HCT116 (cell line): ENCODE measurements around the gene RAG1. TPM values are rescaled to one million over a fixed set of nuclear protein-coding genes. Genes with fewer than 3 reads are reported as not detected.

Experiments used
- ATAC-seq: fragments of 200-7000 bp; cut with Tn5 transposase; 2 replicates; pipeline ENCODE4 v1.9.1; 2020; ENCODE audit warnings: mild to moderate bottlenecking, moderate library complexity
- BruUV-seq: library from RNA; stranded (reverse); fragments of 400-500 nt; replicated peaks from 2 replicates; lab custom pipeline; 2021; lab: Mats Ljungman, UMichigan
- CTCF ChIA-PET: fragments of 300-600 bp; sonication (Branson Sonifier 250); formaldehyde crosslinking; loops from one replicate; lab custom pipeline; 2021; ENCODE audit warnings: antibody characterized with exemption; lab: Charles Lee
- POLR2A ChIA-PET: fragments of 300-600, 350-600 bp; sonication (Branson Sonifier 250); formaldehyde crosslinking; loops from one replicate; lab custom pipeline; 2021; ENCODE audit warnings: antibody characterized with exemption; lab: Charles Lee
- RAD21 ChIA-PET, 2 experiments: fragments of 300-600 bp; sonication (Branson Sonifier 250); formaldehyde crosslinking; loops; one replicate each; lab custom pipeline; 2023; ENCODE audit warnings: low total read pairs in 2 of 2; ENCODE audit not compliant: uncharacterized antibody in 2 of 2, unreplicated experiment in 2 of 2, low non-redundant PET in 1 of 2; lab: Charles Lee
- DNase-seq: peaks from one replicate; pipeline ENCODE4 v3.0.0-alpha.2; 2010; ENCODE audit warnings: low read depth, low spot score
- H2AFZ ChIP-seq: fragments of 200-600 bp; shearing (Covaris generic), sonication (generic); 2 replicates; pipeline ENCODE4 v1.6.1; 2017; ENCODE audit warnings: low read depth, mixed run types, mixed read lengths, antibody characterized with exemption, low read length; ENCODE audit not compliant: poor library complexity, severe bottlenecking
- H3K27ac ChIP-seq: 2 replicates; pipeline ENCODE4 v1.5.1; 2012; ENCODE audit warnings: low read depth, low read length
- H3K27me3 ChIP-seq: fragments of 200-600 bp; sonication (generic); 2 replicates; pipeline ENCODE4 v1.6.1; 2016; ENCODE audit warnings: mixed run types, low read length, mixed read lengths; ENCODE audit not compliant: insufficient read depth
- H3K36me3 ChIP-seq, 2 experiments: fragments of 200-500 bp in 1 of 2; fragments of 200-600 bp in 1 of 2; sonication (Bioruptor generic) in 1 of 2; sonication (generic) in 1 of 2; 2 replicates each; pipeline versions ENCODE4 v1.5.1 to v1.6.1; 2014 to 2016; ENCODE audit warnings: low read length in 2 of 2, inconsistent platforms in 1 of 2, mixed read lengths in 1 of 2, mixed run types in 1 of 2; ENCODE audit not compliant: insufficient read depth in 2 of 2, control insufficient read depth in 1 of 2
- H3K4me1 ChIP-seq, 2 experiments: fragments of 200-600 bp in 1 of 2; sonication (generic) in 1 of 2; 2 replicates each; pipeline versions ENCODE4 v1.5.1 to v1.6.1; 2012 to 2017; ENCODE audit warnings: low read length in 2 of 2, inconsistent platforms in 1 of 2, mild to moderate bottlenecking in 1 of 2, mixed read lengths in 1 of 2, mixed run types in 1 of 2, moderate library complexity in 1 of 2; ENCODE audit not compliant: insufficient read depth in 2 of 2, control insufficient read depth in 1 of 2
- H3K4me2 ChIP-seq: fragments of 200-600 bp; sonication (generic); 2 replicates; pipeline ENCODE4 v1.6.1; 2017; ENCODE audit warnings: mixed run types, low read length, mixed read lengths
- H3K4me3 ChIP-seq, 2 experiments: fragments of 200-600 bp in 1 of 2; sonication (generic) in 1 of 2; replicated peaks in 1 of 2; 2 replicates each; pipeline ENCODE4 v1.5.1; 2011 to 2016; ENCODE audit warnings: low read length in 2 of 2, control low read depth in 1 of 2, low read depth in 1 of 2, mild to moderate bottlenecking in 1 of 2, mixed read lengths in 1 of 2, mixed run types in 1 of 2
- H3K79me2 ChIP-seq: fragments of 200-600 bp; sonication (generic); 2 replicates; pipeline ENCODE4 v1.6.1; 2017; ENCODE audit warnings: mild to moderate bottlenecking, mixed run types, low read length, moderate library complexity, mixed read lengths; ENCODE audit not compliant: insufficient read depth
- H3K9ac ChIP-seq: fragments of 200-600 bp; sonication (generic); 2 replicates; pipeline ENCODE4 v1.6.1; 2016; ENCODE audit warnings: low read length, mixed read lengths
- H3K9me2 ChIP-seq: fragments of 200-600 bp; sonication (generic), shearing (Covaris generic); 2 replicates; pipeline ENCODE4 v1.6.1; 2017; ENCODE audit warnings: mixed run types, mild to moderate bottlenecking, moderate library complexity; ENCODE audit not compliant: insufficient read depth
- H3K9me3 ChIP-seq, 2 experiments: fragments of 200-500 bp in 1 of 2; fragments of 200-600 bp in 1 of 2; sonication (Bioruptor generic) in 1 of 2; sonication (generic) in 1 of 2; 2 replicates each; pipeline ENCODE4 v1.6.1; 2014 to 2017; ENCODE audit warnings: low read length in 2 of 2, mixed read lengths in 2 of 2, inconsistent platforms in 1 of 2, low read depth in 1 of 2, mild to moderate bottlenecking in 1 of 2, mixed run types in 1 of 2, moderate library complexity in 1 of 2; ENCODE audit not compliant: control insufficient read depth in 1 of 2, insufficient read depth in 1 of 2
- H4K20me1 ChIP-seq: fragments of 200-600 bp; sonication (generic), shearing (Covaris generic); 2 replicates; pipeline ENCODE4 v1.6.1; 2017; ENCODE audit warnings: mixed run types, mild to moderate bottlenecking, moderate library complexity; ENCODE audit not compliant: insufficient read depth
- ATF3 ChIP-seq: IDR thresholded peaks from 2 replicates; pipeline ENCODE4 v1.6.1; 2012
- CEBPB ChIP-seq: IDR thresholded peaks from 2 replicates; pipeline ENCODE4 v1.6.1; 2012; ENCODE audit warnings: low read depth
- ELF1 ChIP-seq: IDR thresholded peaks from 2 replicates; pipeline ENCODE4 v1.6.1; 2012; ENCODE audit warnings: low read depth, borderline replicate concordance
- JUND ChIP-seq: IDR thresholded peaks from 2 replicates; pipeline ENCODE4 v1.6.1; 2012
- POLR2A ChIP-seq: IDR thresholded peaks from 2 replicates; pipeline ENCODE4 v1.7.0; 2011; ENCODE audit warnings: borderline replicate concordance; ENCODE audit not compliant: insufficient read depth, insufficient read length; ENCODE audit errors: extremely low read depth
- SIN3A ChIP-seq: IDR thresholded peaks from 2 replicates; pipeline ENCODE4 v1.6.1; 2012; ENCODE audit warnings: low read depth
- SRF ChIP-seq: IDR thresholded peaks from 2 replicates; pipeline ENCODE4 v1.6.1; 2012; ENCODE audit warnings: low read depth
- TCF7L2 ChIP-seq: IDR thresholded peaks from 2 replicates; pipeline ENCODE4 v1.7.0; 2011; ENCODE audit warnings: borderline replicate concordance, inconsistent platforms; ENCODE audit not compliant: insufficient read depth, insufficient read length; ENCODE audit errors: extremely low read depth
- ZNF274 ChIP-seq: fragments of 200-500 bp; sonication (Bioruptor generic); IDR thresholded peaks from 2 replicates; pipeline ENCODE4 v1.6.1; 2014; ENCODE audit warnings: mild to moderate bottlenecking, low read depth, low read length, inconsistent platforms
- intact Hi-C: fragments of 100-400 bp; cut with micrococcal nuclease; formaldehyde crosslinking; loops from 2 replicates; pipeline ENCODE4 v1.10.0; 2022
- total RNA-seq: library from RNA; stranded (reverse); gene quantifications from one replicate; pipeline ENCODE4 v1.2.1, GENCODE V29; 2021; ENCODE audit not compliant: unreplicated experiment
- TF ChIP-seq, protein P1 (sequence below): IDR thresholded peaks from 2 replicates; pipeline ENCODE4 v1.6.1; 2012; ENCODE audit warnings: low read depth
- TF ChIP-seq, protein P2 (sequence below): IDR thresholded peaks from 2 replicates; pipeline ENCODE4 v1.6.1; 2012
- TF ChIP-seq, protein P3 (sequence below): IDR thresholded peaks from 2 replicates; pipeline ENCODE4 v1.6.1; 2011; ENCODE audit warnings: mild to moderate bottlenecking, low read length, moderate library complexity; ENCODE audit not compliant: insufficient replicate concordance; ENCODE audit errors: extremely low read depth

RAG1 gene
- total RNA-seq, 1 experiment from 2014 or later = 0.54 TPM

DNA sequence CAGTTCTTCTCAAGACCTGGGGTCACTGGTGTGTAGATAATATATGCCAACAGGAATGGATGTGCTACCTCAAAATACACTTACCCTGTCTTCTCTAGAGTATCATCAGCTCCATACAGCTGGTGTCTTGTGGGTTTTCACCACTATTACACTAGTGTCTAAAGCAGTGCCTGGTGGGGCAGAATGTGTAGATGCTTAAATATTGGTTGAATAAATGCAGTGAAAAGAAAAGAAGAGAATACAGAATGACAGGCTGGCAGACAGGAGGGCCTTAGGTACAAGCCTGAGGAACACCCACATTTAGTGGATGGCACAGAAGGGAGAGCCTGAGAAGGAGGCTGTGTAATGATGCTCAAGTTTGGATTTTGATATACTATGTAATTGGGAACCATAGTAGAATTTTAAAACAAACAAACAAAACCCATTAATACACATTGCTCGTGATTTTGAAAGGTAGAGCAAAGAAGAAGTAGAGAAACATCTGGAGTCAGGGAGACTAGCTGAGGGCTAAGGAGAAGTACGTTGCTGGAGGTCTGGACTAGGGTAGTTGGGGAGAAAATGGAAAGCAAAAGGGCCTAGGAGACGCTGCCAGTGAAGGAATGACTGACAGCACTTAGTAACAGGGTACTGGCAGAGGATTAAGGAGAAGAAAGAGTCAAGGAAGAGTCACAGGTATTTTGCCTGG, 50.7 kb downstream of the RAG1 start:
- no peak for TF ChIP-seq ATF3
- no peak for TF ChIP-seq ZNF274
- no peak for TF ChIP-seq JUND
- no peak for TF ChIP-seq SRF
- H3K27ac ChIP-seq = no peak overlapping the region
- POLR2A ChIA-PET = no interaction called here
- H3K4me3 ChIP-seq = no peak overlapping the region
- ATAC-seq (no peak), DNase-seq (no peak)
- H3K27me3 ChIP-seq = no peaks in the 10 kb centered on the region
- no peaks in the 10 kb centered on the region for H3K36me3 ChIP-seq
- CTCF ChIA-PET = no interaction called here
- H3K9ac ChIP-seq = no peak overlapping the region
- no peak overlapping the region for H3K4me2 ChIP-seq
- no peaks in the 10 kb centered on the region for H3K9me3 ChIP-seq
- no TSS peak for BruUV-seq
- H3K79me2 ChIP-seq = no peaks in the 10 kb centered on the region
- intact Hi-C loops = no loop called here
- no peaks in the 10 kb centered on the region for H3K4me1 ChIP-seq
- H2AFZ ChIP-seq = no peak overlapping the region
- H4K20me1 ChIP-seq = no peaks in the 10 kb centered on the region
- RAD21 ChIA-PET = no interaction called here
- H3K9me2 ChIP-seq = no peaks in the 10 kb centered on the region

- no peak for DNase-seq
- intact Hi-C loops = no loop called here
- H3K27me3 ChIP-seq = no peaks in the 10 kb centered on the region
- no peaks in the 10 kb centered on the region for H3K9me2 ChIP-seq
- H3K9ac ChIP-seq = no peak overlapping the region
- H3K4me3 ChIP-seq = no peak overlapping the region
- H3K4me1 ChIP-seq = no peaks in the 10 kb centered on the region
- TF ChIP-seq, protein P1, sequence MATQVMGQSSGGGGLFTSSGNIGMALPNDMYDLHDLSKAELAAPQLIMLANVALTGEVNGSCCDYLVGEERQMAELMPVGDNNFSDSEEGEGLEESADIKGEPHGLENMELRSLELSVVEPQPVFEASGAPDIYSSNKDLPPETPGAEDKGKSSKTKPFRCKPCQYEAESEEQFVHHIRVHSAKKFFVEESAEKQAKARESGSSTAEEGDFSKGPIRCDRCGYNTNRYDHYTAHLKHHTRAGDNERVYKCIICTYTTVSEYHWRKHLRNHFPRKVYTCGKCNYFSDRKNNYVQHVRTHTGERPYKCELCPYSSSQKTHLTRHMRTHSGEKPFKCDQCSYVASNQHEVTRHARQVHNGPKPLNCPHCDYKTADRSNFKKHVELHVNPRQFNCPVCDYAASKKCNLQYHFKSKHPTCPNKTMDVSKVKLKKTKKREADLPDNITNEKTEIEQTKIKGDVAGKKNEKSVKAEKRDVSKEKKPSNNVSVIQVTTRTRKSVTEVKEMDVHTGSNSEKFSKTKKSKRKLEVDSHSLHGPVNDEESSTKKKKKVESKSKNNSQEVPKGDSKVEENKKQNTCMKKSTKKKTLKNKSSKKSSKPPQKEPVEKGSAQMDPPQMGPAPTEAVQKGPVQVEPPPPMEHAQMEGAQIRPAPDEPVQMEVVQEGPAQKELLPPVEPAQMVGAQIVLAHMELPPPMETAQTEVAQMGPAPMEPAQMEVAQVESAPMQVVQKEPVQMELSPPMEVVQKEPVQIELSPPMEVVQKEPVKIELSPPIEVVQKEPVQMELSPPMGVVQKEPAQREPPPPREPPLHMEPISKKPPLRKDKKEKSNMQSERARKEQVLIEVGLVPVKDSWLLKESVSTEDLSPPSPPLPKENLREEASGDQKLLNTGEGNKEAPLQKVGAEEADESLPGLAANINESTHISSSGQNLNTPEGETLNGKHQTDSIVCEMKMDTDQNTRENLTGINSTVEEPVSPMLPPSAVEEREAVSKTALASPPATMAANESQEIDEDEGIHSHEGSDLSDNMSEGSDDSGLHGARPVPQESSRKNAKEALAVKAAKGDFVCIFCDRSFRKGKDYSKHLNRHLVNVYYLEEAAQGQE = no peak
- TF ChIP-seq CEBPB (no peak), TCF7L2 (no peak), SIN3A (no peak), JUND (no peak), ELF1 (no peak), POLR2A (no peak)
- TF ChIP-seq, protein P2, sequence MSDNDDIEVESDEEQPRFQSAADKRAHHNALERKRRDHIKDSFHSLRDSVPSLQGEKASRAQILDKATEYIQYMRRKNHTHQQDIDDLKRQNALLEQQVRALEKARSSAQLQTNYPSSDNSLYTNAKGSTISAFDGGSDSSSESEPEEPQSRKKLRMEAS = no peak
- TF ChIP-seq, protein P3, sequence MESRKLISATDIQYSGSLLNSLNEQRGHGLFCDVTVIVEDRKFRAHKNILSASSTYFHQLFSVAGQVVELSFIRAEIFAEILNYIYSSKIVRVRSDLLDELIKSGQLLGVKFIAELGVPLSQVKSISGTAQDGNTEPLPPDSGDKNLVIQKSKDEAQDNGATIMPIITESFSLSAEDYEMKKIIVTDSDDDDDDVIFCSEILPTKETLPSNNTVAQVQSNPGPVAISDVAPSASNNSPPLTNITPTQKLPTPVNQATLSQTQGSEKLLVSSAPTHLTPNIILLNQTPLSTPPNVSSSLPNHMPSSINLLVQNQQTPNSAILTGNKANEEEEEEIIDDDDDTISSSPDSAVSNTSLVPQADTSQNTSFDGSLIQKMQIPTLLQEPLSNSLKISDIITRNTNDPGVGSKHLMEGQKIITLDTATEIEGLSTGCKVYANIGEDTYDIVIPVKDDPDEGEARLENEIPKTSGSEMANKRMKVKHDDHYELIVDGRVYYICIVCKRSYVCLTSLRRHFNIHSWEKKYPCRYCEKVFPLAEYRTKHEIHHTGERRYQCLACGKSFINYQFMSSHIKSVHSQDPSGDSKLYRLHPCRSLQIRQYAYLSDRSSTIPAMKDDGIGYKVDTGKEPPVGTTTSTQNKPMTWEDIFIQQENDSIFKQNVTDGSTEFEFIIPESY = no peak
- TF ChIP-seq, all 23 proteins: peak for 0
- ATAC-seq = no peak
- no peaks in the 10 kb centered on the region for H3K36me3 ChIP-seq
- H3K9me3 ChIP-seq = no peaks in the 10 kb centered on the region
- H3K4me2 ChIP-seq = no peak overlapping the region
- ChIA-PET RAD21 (no interaction called here), POLR2A (no interaction called here), CTCF (interaction anchor here (0.6 kb wide), 1 partner anchor 1207 kb away, joined by 3 read pairs; no protein-coding TSS in a partner anchor)
- H2AFZ ChIP-seq = no peak overlapping the region
- no peaks in the 10 kb centered on the region for H3K79me2 ChIP-seq
- no peak overlapping the region for H3K27ac ChIP-seq
- no TSS peak for BruUV-seq
- no peaks in the 10 kb centered on the region for H4K20me1 ChIP-seq
Measured at GRCh38 chr11:36619502-36619901, 51.7 kb downstream of the RAG1 start.
